DMS 273 (cell line): ENCODE measurements around the gene RARRES1.

Experiments
- DNase-seq: peaks from one replicate; lab custom pipeline; 2025; ENCODE audit not compliant: unreplicated experiment; lab: John Stamatoyannopoulos, UW

Gene RARRES1

GRCh38 chr3:158735296-158736033, 3.2 kb upstream of the RARRES1 start:
- peak; percentile 19 for DNase-seq

GRCh38 chr3:158733656-158734055, 1.4 kb upstream of the RARRES1 start:
- DNase-seq = no peak

GRCh38 chr3:158732856-158733200, 571 bp upstream of the RARRES1 start:
- no peak for DNase-seq

GRCh38 chr3:158731486-158731885, 771 bp downstream of the RARRES1 start:
- DNase-seq = peak; percentile 48

GRCh38 chr3:158728851-158729250, 3.4 kb downstream of the RARRES1 start:
- no peak for DNase-seq

GRCh38 chr3:158728061-158728377, 4.2 kb downstream of the RARRES1 start:
- DNase-seq = no peak

- DNase-seq = peak; percentile 89
Measured at GRCh38 chr3:158727206-158728060, 4.8 kb downstream of the RARRES1 start.

- no peak for DNase-seq
Measured at GRCh38 chr3:158725348-158726011, 6.8 kb downstream of the RARRES1 start.

- DNase-seq = no peak
Measured at GRCh38 chr3:158723991-158724390, 8.3 kb downstream of the RARRES1 start.

GRCh38 chr3:158722108-158722507, 10.1 kb downstream of the RARRES1 start:
- no peak for DNase-seq

GRCh38 chr3:158718490-158719170, 13.6 kb downstream of the RARRES1 start:
- peak; percentile 53 for DNase-seq

- DNase-seq = peak; percentile 85
Measured at GRCh38 chr3:158717576-158717975, 14.7 kb downstream of the RARRES1 start.

- no peak for DNase-seq
Measured at GRCh38 chr3:158713094-158713499, 19.2 kb downstream of the RARRES1 start.

- DNase-seq = no peak
Measured at GRCh38 chr3:158712443-158712842, 19.8 kb downstream of the RARRES1 start.

- DNase-seq = no peak
Measured at GRCh38 chr3:158711886-158712285, 20.4 kb downstream of the RARRES1 start.

GRCh38 chr3:158710601-158711000, 21.7 kb downstream of the RARRES1 start:
- DNase-seq = no peak

GRCh38 chr3:158709666-158710083, 22.6 kb downstream of the RARRES1 start:
- DNase-seq = no peak

GRCh38 chr3:158703566-158703965, 28.7 kb downstream of the RARRES1 start:
- no peak for DNase-seq

- DNase-seq = no peak
Measured at GRCh38 chr3:158702815-158703481, 29.3 kb downstream of the RARRES1 start.

- DNase-seq = no peak
Measured at GRCh38 chr3:158701420-158702065, 30.7 kb downstream of the RARRES1 start.
